Kidney (tissue), 14 donors: ENCODE data around the gene CHAD. TPM values are rescaled to one million over a fixed set of nuclear protein-coding genes. Genes with fewer than 3 reads are reported as not detected.

Experiments
- DNase-seq, 5 donors: peaks; one replicate each; pipeline ENCODE4 v3.0.0-alpha.2; 2013 to 2020
- FAIRE-seq: peaks from 2 replicates; lab custom pipeline; 2012; peaks lifted over from hg19 to GRCh38; lab: Jason Lieb, UNC
- H3K27ac ChIP-seq, 2 donors: one replicate each; pipeline ENCODE4 v1.7.0; 2013; ENCODE audit warnings: low read depth in 2 of 2, low read length in 2 of 2, inconsistent platforms in 1 of 2
- H3K27me3 ChIP-seq: one replicate; pipeline ENCODE4 v1.7.1; 2013; ENCODE audit warnings: low read length, inconsistent platforms; ENCODE audit not compliant: control insufficient read depth, insufficient read depth
- H3K36me3 ChIP-seq, 3 donors: one replicate each; pipeline versions ENCODE4 v1.7.0 to v1.7.1; 2013; ENCODE audit warnings: low read length in 3 of 3, control low read depth in 1 of 3, inconsistent platforms in 1 of 3; ENCODE audit not compliant: insufficient read depth in 3 of 3, control insufficient read depth in 2 of 3
- H3K4me1 ChIP-seq, 3 donors: one replicate each; pipeline versions ENCODE4 v1.7.0 to v1.7.1; 2013; ENCODE audit warnings: low read length in 3 of 3, inconsistent platforms in 1 of 3, low read depth in 1 of 3; ENCODE audit not compliant: control insufficient read depth in 2 of 3, insufficient read depth in 2 of 3
- H3K4me3 ChIP-seq, 3 donors: one replicate each; pipeline versions ENCODE4 v1.7.0 to v1.8.1; 2013; ENCODE audit warnings: low read length in 3 of 3, control low read depth in 1 of 3, inconsistent platforms in 1 of 3
- H3K9ac ChIP-seq, 3 donors: one replicate each; pipeline versions ENCODE4 v1.7.0 to v1.7.1; 2013; ENCODE audit warnings: low read length in 3 of 3, control low read depth in 1 of 3, inconsistent platforms in 1 of 3
- H3K9me3 ChIP-seq, 3 donors: one replicate each; pipeline versions ENCODE4 v1.7.0 to v1.7.1; 2013; ENCODE audit warnings: low read length in 3 of 3, control low read depth in 1 of 3, inconsistent platforms in 1 of 3; ENCODE audit not compliant: control insufficient read depth in 2 of 3, insufficient read depth in 1 of 3
- CTCF ChIP-seq: IDR thresholded peaks from 3 replicates; pipeline ENCODE4 v1.5.1; 2012; ENCODE audit warnings: mild to moderate bottlenecking, moderate library complexity, borderline replicate concordance; ENCODE audit not compliant: insufficient read depth; ENCODE audit errors: extremely low read depth
- intact Hi-C: fragments of 100-400 bp; cut with DNase I; formaldehyde crosslinking; loops from one replicate; pipeline ENCODE4 v1.11.1; 2022
- polyA plus RNA-seq: library from polyadenylated mRNA; stranded (reverse); fragments of 350-450 nt; fragmentation: Illumina TruSeq; extraction: RNeasy Lipid Tissue Mini Kit (QIAGEN cat#74804); gene quantifications from one replicate; pipeline ENCODE4 v1.2.3, GENCODE V29; 2014; ENCODE audit warnings: low read depth, low replicate concordance; ENCODE audit not compliant: insufficient read depth
- total RNA-seq: library from RNA; stranded (reverse); fragmentation: NEBNext Ultra II Directional; extraction: Animal tissue kit (Norgen Biotek cat#: 25700); gene quantifications from one replicate; pipeline ENCODE4 v1.2.1, GENCODE V29; 2021
- donor health status: control.
- donor health status: control.
- donor health status: control.
- donor health status: control.
- donor health status: control.
- donor health status: DM: yes; HTN: yes; CAD: no.
- donor health status: Normal renal cell carcinoma (clear cell type).

Gene CHAD
- total and polyA plus RNA-seq, 2 donors from 2014 or later: 0.22 to 0.43 TPM

- H3K27me3 ChIP-seq: no peaks in the 10 kb centered on the region
- H3K9ac ChIP-seq: no peak overlapping the region
- TF ChIP-seq CTCF: peak; percentile 19
- DNase-seq (no peak), FAIRE-seq (peak; percentile 69)
- H3K36me3 ChIP-seq: no peaks in the 10 kb centered on the region
- no peak overlapping the region for H3K27ac ChIP-seq
- H3K4me1 ChIP-seq: no peaks in the 10 kb centered on the region
- H3K4me3 ChIP-seq: no peak overlapping the region
- intact Hi-C loops: no loop called here
- no peaks in the 10 kb centered on the region for H3K9me3 ChIP-seq
These were observed 32.4 kb upstream of the CHAD start for GRCh38 chr17:50501054-50501453.

- Histone ChIP-seq H3K36me3 (no peaks in the 10 kb centered on the region), H3K27ac (no peak overlapping the region), H3K27me3 (no peaks in the 10 kb centered on the region), H3K9ac (no peak overlapping the region), H3K4me3 (no peak overlapping the region), H3K4me1 (no peaks in the 10 kb centered on the region), H3K9me3 (no peaks in the 10 kb centered on the region)
- FAIRE-seq (no peak), DNase-seq (no peak)
- intact Hi-C loops: no loop called here
- no peak for TF ChIP-seq CTCF
These were observed 31.0 kb upstream of the CHAD start for GRCh38 chr17:50499721-50500120.

- Histone ChIP-seq H3K9me3 (no peaks in the 10 kb centered on the region), H3K27me3 (no peaks in the 10 kb centered on the region), H3K4me3 (no peak overlapping the region), H3K4me1 (no peaks in the 10 kb centered on the region), H3K9ac (no peak overlapping the region), H3K27ac (no peak overlapping the region), H3K36me3 (no peaks in the 10 kb centered on the region)
- intact Hi-C loops: no loop called here
- DNase-seq (no peak), FAIRE-seq (no peak)
- no peak for TF ChIP-seq CTCF
These were observed 30.6 kb upstream of the CHAD start for GRCh38 chr17:50499270-50499669.
